Spleen (tissue), 7 donors: ENCODE data around the gene LMF2.

ENCODE experiments used
- POLR2A ChIP-seq, 3 donors: fragments of 450-650 bp; IDR thresholded peaks; one replicate each; pipeline ENCODE4 v1.5.1; 2017; ENCODE audit warnings: antibody characterized with exemption in 3 of 3, mild to moderate bottlenecking in 1 of 3
- TF ChIP-seq, protein P1 (sequence below), 11 experiments: fragments of 200-600 bp in 7 of 11; fragments of 450-650 bp in 4 of 11; sonication (generic) in 4 of 11; IDR thresholded peaks in 8 of 11; conservative IDR thresholded peaks in 3 of 11; 1 replicate in 7 of 11; 2 replicates in 4 of 11; pipeline versions ENCODE4 v1.4.0 to v1.8.0; 2016 to 2021; ENCODE audit warnings: antibody characterized with exemption in 11 of 11, inconsistent platforms in 4 of 11, mild to moderate bottlenecking in 1 of 11
- donor health status: DM: no; HTN: no; CAD: no; lungs with moderate emphysema.
- donor health status: DM: no; HTN: no; CAD: no.
- donor health status: DM: no; HTN: no; CAD: no.

- TF ChIP-seq, protein P1, sequence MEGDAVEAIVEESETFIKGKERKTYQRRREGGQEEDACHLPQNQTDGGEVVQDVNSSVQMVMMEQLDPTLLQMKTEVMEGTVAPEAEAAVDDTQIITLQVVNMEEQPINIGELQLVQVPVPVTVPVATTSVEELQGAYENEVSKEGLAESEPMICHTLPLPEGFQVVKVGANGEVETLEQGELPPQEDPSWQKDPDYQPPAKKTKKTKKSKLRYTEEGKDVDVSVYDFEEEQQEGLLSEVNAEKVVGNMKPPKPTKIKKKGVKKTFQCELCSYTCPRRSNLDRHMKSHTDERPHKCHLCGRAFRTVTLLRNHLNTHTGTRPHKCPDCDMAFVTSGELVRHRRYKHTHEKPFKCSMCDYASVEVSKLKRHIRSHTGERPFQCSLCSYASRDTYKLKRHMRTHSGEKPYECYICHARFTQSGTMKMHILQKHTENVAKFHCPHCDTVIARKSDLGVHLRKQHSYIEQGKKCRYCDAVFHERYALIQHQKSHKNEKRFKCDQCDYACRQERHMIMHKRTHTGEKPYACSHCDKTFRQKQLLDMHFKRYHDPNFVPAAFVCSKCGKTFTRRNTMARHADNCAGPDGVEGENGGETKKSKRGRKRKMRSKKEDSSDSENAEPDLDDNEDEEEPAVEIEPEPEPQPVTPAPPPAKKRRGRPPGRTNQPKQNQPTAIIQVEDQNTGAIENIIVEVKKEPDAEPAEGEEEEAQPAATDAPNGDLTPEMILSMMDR (IDR thresholded peaks at IDR 0.05 in 8 of 11, conservative IDR thresholded peaks at IDR 0.05 in 3 of 11), result no peak
- TF ChIP-seq POLR2A (IDR thresholded peaks at IDR 0.05), result no peak
Observed at GRCh38 chr22:50455201-50455600, 52.3 kb downstream of the LMF2 start.
